AG10803 (cell line): ENCODE data around the gene RAI1.

ENCODE experiments used
- DNase-seq: peaks from one replicate; pipeline ENCODE4 v3.0.0; 2010; ENCODE audit warnings: low read depth
- H3K4me3 ChIP-seq: 2 replicates; pipeline ENCODE4 v1.5.1; 2011; ENCODE audit warnings: mild to moderate bottlenecking, low read length, control low read depth
- TF ChIP-seq, protein P1 (sequence below): conservative IDR thresholded peaks from 2 replicates; pipeline ENCODE4 v1.5.1; 2011; ENCODE audit warnings: mild to moderate bottlenecking, low read length, control low read depth, inconsistent platforms

RAI1 gene

DNA sequence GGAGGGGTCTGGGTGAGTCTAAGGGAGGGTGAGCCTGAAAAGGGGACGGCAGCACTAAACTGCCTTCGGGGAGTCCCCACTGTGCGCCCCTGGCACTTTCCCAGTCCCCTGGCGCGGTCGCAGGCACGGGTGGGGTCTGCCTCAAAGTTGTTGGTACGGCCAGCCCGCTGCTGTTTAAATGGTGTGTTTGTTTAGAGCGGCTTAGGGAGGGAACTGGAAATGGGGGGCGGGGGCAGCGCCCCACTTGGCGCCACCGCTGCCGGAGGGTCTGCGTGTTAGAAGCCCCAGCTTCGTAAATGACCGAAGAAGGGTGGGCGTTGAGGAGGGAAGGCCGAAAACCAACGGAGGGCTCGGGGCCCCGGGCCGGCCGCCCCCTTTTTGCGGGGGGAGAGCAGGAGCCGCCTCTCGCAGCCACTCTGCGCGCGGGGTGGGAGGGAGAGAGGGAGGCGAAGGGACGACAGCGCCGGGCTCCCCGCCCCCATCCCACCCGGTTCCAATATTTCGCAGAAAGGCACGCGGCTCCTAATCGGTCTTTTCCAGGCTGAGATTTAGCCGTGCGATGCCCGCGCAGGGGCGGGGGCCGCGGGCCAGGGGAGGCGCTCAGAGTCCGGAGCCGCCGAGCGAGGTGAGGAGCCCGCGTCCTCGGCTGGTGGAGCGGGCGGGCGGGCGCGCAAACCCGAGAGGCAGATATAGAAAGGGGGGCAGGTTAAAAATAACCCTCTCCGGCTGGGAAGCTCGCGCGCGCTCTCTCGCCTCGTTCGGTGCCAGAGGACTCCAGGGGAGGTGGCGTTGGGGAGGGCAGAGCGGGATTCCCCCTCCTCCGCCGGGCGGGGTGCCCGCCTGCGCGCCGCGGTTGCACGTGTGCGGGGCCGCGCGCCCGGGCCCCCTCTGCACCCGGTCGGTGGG is 100.6 kb downstream of the RAI1 start:
- TF ChIP-seq, protein P1, sequence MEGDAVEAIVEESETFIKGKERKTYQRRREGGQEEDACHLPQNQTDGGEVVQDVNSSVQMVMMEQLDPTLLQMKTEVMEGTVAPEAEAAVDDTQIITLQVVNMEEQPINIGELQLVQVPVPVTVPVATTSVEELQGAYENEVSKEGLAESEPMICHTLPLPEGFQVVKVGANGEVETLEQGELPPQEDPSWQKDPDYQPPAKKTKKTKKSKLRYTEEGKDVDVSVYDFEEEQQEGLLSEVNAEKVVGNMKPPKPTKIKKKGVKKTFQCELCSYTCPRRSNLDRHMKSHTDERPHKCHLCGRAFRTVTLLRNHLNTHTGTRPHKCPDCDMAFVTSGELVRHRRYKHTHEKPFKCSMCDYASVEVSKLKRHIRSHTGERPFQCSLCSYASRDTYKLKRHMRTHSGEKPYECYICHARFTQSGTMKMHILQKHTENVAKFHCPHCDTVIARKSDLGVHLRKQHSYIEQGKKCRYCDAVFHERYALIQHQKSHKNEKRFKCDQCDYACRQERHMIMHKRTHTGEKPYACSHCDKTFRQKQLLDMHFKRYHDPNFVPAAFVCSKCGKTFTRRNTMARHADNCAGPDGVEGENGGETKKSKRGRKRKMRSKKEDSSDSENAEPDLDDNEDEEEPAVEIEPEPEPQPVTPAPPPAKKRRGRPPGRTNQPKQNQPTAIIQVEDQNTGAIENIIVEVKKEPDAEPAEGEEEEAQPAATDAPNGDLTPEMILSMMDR, result no peak
- peak overlapping the region; percentile 33 for H3K4me3 ChIP-seq
- peak; percentile 43 for DNase-seq

DNA sequence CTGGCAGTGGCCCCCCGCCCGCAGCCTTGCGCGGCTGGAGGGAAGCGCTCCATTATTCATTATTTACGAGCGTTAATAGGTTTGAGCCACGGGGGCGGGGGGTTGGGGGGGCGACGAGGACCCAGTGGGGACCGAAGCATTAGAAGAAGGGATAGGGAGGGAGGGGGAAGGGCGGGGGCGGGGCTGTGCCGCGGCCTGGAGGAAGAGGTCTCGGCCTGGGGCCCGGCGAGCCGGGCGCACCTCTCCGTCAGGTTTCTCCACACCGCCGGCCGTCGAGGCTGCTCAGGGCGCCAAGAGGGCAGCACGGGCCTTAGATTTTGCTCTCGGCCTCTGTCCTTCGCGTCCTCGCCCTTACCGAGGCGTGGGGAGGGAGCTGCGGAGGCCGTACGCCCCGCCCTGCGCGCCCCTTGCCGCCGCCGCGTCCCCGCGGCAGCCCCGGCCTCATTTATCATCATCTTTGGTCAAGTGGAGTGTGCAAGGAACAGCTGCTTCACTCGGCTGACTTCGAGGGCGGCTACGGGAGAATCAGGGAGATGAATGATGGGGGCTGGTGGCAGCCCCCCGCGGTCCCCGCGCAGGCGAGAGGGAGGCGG is 101.4 kb downstream of the RAI1 start:
- no peak for DNase-seq
- peak overlapping the region; percentile 33 for H3K4me3 ChIP-seq
- TF ChIP-seq, protein P1, result no peak

DNA sequence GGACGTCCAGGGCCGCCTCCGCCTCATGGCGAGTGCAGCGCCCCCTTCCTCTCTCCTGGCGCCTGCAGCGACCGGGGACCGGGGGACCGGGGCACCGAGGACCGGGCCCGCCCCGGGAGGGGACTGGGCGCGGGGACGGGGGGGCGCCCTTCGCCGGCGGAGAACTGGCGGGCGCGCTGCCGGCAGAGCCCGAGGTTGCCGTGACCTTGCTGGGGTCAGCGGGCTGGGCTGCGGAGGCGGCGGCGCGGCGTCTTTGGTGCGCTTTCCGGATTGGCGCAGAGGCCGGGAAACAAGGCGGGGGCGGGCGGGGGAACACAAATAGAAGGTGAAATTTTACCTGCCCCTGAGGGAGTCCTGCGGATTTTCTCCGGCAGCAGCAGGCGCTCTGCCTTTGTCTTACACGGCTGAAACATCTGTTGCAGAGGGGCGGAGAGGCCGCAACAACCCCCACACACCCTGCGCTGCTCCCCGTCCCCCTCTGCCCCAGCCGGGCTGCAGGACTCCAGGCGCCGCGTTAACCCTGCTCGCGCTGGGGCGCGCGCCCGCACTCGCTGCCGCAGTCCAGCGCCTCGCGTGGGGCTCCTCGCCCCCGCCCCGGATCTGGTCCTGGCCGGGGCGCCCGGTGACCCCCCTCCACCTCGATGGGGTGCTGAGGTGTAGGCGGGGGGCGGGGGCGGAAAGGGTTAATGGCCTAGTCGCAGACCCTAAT is 102.0 kb downstream of the RAI1 start:
- peak overlapping the region; percentile 46 for H3K4me3 ChIP-seq
- TF ChIP-seq, protein P1, result no peak
- DNase-seq, result no peak

DNA sequence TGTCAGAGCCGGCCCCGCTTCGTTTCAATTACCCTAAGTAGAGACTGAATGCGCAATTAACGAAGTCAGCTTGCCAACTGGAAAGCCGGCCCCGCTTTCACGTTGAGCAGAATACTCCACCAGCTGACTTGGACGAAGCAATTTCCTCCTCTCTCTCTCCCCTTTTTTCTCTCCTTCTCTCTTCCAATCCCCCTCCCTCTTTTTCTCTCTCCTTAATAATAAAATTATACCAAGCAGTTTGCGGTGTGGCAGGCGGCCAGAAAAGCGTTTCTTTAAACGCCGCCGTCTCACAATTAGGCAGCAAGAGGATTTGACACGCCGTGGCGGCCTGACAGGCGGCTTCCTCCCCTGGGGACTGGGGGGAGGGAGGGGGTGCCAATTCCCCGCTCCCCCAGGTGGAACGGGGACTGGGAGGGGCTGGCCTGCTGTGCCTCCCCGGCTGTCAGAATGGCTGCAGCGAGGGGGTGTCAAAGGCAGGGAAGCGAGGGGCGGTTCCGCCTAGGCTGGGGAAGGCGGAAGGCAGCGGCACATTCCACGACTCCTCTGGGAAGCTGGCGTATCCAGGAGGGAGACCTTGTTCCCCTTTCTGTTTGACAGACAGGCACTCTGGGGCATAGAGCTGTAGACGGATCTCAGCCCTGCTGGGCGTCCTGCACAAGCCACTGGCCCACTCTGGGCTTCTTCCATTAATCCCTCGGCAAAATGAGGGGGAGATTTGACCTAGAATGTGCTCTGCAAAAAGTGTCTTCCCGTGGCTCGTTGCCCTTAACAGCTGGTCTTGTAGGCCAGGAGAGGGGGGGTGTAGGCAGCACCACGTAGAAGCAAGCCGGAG is 102.8 kb downstream of the RAI1 start:
- H3K4me3 ChIP-seq, result peak overlapping the region; percentile 24
- TF ChIP-seq, protein P1, result no peak
- peak; percentile 39 for DNase-seq

DNA sequence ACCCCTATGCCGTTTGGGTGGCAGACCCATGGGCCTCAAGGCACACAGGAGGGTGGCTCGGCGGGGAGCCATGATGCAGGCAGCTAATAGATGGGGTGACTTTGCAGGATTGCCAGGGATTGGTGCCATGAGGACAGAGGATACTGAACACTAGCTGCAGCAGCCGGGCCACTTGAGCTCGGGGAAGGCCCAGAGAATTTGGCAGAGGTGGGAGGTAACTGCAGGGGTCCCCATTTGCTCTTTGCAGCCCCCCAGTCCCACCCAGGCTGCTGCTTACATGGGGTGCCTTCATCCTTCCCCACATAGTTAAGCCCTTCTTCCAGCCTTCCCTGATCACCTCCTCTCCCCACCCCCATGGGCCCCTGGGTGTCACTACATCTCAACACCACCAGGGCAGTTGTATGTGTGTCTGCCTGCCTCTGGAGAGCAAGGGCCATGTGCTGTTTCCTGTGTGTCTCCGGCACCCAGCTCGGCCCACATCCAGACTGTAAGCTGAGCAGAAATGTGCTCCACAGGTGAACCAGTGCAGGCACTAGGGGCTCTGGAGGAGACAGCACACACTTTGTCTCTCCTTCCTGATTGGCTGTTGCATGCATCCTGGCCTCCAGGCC is 103.5 kb downstream of the RAI1 start:
- TF ChIP-seq, protein P1, result peak; percentile 19
- DNase-seq, result no peak
- H3K4me3 ChIP-seq, result no peak overlapping the region

DNA sequence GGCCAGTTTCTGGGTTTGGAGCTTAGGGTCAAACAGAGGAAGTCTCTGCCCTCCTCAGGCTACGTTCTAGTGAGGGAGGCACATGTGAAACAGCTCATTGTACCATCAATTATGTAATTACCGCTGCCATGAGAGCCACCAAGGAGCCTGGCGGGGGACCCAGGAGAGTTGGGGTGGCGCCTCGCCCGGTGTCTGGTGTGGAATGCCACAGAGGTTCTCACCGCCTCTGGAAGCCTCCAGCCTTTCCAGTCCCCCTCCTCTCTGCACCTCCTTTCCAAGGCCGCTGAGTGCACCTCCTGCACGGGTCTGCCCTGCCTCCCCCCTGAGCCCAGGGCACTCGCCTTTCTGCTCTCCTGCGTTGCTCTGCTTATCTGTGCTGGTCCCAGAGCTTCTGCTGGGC is 104.1 kb downstream of the RAI1 start:
- H3K4me3 ChIP-seq, result no peak overlapping the region
- no peak for DNase-seq
- TF ChIP-seq, protein P1, result no peak
